ENCODE data around the gene SMIM7.

The SMIM7 gene

DNA sequence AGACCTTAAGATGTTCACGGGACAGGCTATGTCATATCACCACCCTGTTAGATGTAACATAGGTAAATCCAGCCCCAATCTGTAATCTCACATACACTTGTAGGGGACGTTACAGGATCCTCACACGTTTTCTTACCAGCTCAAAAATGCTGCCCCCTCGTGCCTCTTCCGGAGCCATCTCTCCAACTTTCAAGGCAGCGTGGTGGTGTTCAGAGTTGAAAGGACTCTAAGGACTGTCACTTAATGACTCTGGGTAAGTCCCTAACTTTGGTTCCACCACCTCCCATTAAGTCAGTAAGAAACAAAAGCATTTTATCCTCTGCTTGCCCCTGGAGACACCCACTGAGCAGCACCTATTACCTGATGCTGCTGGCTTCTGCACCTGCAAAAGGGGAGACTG lies 36.4 kb downstream of the SMIM7 start:
- no peak overlapping the region for H3K4me2 ChIP-seq
- peaks cover 88 to 93% (median 92%) of the 10 kb centered on the region in 11 experiments for H4K20me1 ChIP-seq
- TF ChIP-seq Cebpa-rat (IDR thresholded peaks at IDR 0.05), result no peak
- H3K9ac ChIP-seq, result peak overlapping the region in 2 of 11 experiments; percentile 15 to 42; a peak in 2 of 22 replicates
- peaks cover 26 to 64% (median 42%) of the 10 kb centered on the region in 11 experiments for H3K36me3 ChIP-seq
- no peak overlapping the region for H3K4me3 ChIP-seq
- no peaks in the 10 kb centered on the region for H3K9me3 ChIP-seq (replicated peaks in 1 of 11)
- no peak overlapping the region for H3K27ac ChIP-seq
- H3K27me3 ChIP-seq, result no peaks in the 10 kb centered on the region
- peaks cover 30 to 40% (median 36%) of the 10 kb centered on the region in 10 experiments for H3K4me1 ChIP-seq

DNA sequence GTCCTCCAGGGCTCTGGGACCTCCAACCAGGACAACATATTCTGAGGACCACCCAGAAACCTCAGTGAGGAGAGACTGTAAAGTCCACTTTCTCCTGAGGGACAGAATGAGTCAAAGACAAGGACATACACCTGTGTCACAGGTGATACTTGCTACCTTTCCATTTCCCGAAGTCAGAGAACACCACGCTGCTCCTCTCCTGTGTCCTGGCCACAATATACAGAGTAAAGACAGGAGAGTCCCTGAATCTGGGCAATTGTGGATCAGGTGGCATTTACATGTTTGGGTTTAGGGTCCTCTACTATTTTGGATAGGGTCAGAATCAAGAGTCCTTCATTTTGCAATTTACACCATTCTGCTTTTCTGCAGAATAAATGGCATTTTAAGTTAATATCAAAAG lies 36.9 kb downstream of the SMIM7 start:
- no peak overlapping the region for H3K4me3 ChIP-seq
- H3K4me1 ChIP-seq, result peaks cover 32 to 45% (median 41%) of the 10 kb centered on the region in 10 experiments
- H3K4me2 ChIP-seq, result no peak overlapping the region
- no peaks in the 10 kb centered on the region for H3K9me3 ChIP-seq (replicated peaks in 1 of 11)
- H3K27me3 ChIP-seq, result no peaks in the 10 kb centered on the region
- H3K27ac ChIP-seq, result no peak overlapping the region
- H4K20me1 ChIP-seq, result peaks cover 93 to 99% (median 97%) of the 10 kb centered on the region in 11 experiments
- TF ChIP-seq Cebpa-rat (IDR thresholded peaks at IDR 0.05), result no peak
- H3K9ac ChIP-seq, result peak overlapping the region in 1 of 11 experiments; percentile 15; a peak in 2 of 22 replicates
- H3K36me3 ChIP-seq, result peaks cover 26 to 69% (median 42%) of the 10 kb centered on the region in 11 experiments

DNA sequence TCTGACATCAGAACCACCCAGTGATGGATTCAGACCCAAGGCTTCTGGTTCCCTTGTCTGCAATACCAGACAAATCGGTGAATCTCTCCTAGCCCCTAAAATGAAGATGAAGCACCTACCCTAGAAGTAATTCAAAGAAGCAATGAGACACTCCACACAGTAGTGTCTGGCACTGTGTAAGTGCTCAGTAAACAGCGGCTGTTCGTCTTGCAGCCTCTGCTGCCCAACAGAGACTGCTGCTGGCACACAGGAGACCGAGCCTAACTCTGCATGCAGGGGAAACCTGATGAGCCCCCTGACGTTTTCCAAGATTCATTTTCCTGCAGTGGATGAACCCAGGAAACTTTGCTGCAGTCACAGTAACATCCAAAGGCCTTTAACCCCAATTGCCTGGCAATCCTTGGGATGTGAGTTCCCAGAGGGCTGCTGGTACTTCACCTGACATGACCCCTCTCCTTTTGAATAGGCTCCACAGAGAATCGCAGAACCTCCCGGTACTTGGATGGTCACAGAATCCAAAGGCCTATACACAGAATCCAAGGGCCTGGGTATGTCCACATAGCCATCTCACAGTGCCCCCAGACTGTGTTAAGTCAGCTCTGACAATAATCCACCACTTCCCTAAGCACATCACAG lies 38.7 kb downstream of the SMIM7 start:
- Histone ChIP-seq H3K4me3 (no peak overlapping the region), H4K20me1 (peaks cover 100% of the 10 kb centered on the region in 11 experiments), H3K4me1 (peaks cover 46 to 59% (median 54%) of the 10 kb centered on the region in 10 experiments), H3K4me2 (no peak overlapping the region), H3K9ac (peak overlapping the region in 3 of 11 experiments; percentile 1 to 12 (median 9); a peak in 3 of 22 replicates), H3K27me3 (no peaks in the 10 kb centered on the region), H3K36me3 (peaks cover 26 to 70% (median 45%) of the 10 kb centered on the region in 11 experiments), H3K27ac (no peak overlapping the region), H3K9me3 (replicated peaks in 1 of 11) (no peaks in the 10 kb centered on the region)
- TF ChIP-seq Cebpa-rat (IDR thresholded peaks at IDR 0.05), result no peak

DNA sequence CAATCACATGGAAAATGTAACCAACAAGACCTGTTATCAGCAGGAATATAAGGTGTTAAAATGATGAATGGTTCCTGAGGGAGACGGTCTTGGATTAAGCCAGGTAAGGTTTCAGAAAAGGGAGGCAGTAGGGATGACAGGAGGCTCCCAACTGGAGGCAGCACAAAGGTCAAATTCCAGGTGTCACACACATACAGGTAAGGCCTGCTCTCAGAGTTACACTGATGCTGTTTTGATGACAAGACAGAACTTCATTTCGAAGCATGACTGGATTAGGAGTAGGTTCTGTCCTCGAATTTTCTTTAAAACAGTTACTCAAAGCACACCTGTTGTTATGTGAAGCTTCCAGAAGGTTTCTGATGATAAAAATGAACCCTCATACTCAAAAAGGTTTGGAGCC lies 39.4 kb downstream of the SMIM7 start:
- no peak for TF ChIP-seq Cebpa-rat (IDR thresholded peaks at IDR 0.05)
- Histone ChIP-seq H3K36me3 (peaks cover 26 to 63% (median 40%) of the 10 kb centered on the region in 11 experiments), H3K27ac (no peak overlapping the region), H3K4me3 (no peak overlapping the region), H3K9me3 (replicated peaks in 1 of 11) (no peaks in the 10 kb centered on the region), H3K27me3 (no peaks in the 10 kb centered on the region), H3K9ac (peak overlapping the region in 1 of 11 experiments; percentile 41; a peak in 1 of 22 replicates), H3K4me1 (peaks cover 46 to 59% (median 54%) of the 10 kb centered on the region in 10 experiments), H3K4me2 (peak overlapping the region in 7 of 11 experiments; percentile 28 to 83 (median 52); a peak in 5 of 22 replicates), H4K20me1 (peaks cover 100% of the 10 kb centered on the region in 11 experiments)

DNA sequence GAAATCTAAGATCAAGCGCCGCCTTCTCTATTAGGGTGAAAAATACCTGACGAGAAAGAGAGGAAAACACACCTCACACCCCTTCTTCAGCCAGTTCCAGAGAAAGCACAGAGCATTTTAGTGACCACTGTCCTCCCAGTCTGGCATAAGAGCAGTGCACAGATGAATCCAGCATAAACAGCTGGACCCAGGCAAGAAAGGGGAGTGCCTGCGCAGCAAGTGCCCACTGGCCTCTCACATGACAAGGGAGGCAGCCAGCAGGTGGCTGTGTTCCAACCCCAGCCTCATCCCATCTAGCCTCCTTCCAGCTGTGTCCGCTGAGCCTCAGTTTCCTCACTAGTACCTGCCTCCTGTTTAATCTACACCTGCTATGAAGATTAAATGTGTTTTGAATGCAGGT lies 39.9 kb downstream of the SMIM7 start:
- H3K9ac ChIP-seq, result peak overlapping the region in 2 of 11 experiments; percentile 18 to 41; a peak in 2 of 22 replicates
- peaks cover 100% of the 10 kb centered on the region in 11 experiments for H4K20me1 ChIP-seq
- H3K9me3 ChIP-seq (replicated peaks in 1 of 11), result no peaks in the 10 kb centered on the region
- peaks cover 48 to 60% (median 57%) of the 10 kb centered on the region in 10 experiments for H3K4me1 ChIP-seq
- H3K4me2 ChIP-seq, result peak overlapping the region; percentile 4 to 83 (median 52); a peak in 17 of 22 replicates
- TF ChIP-seq Cebpa-rat (IDR thresholded peaks at IDR 0.05), result no peak
- H3K4me3 ChIP-seq, result no peak overlapping the region
- no peak overlapping the region for H3K27ac ChIP-seq
- H3K36me3 ChIP-seq, result peaks cover 20 to 57% (median 35%) of the 10 kb centered on the region in 11 experiments
- H3K27me3 ChIP-seq, result no peaks in the 10 kb centered on the region

DNA sequence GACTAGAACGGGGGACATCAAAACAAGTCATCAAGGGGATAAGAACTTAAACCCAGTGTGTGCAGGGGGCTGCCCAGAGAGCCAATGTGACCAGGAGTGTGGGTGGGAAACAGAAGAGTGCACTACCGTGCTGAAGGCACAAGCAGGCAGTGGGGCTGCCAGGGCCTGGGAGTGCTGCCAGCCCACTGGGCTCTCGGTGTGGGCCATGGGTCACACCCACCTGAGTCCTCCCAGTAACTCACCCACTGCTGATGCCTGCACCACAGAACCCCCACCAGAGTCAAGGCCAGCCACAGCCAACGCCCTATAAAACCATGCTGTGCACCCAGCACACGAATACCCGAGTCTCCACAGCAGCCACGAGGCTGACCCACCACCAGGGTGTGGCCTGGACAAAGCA lies 40.5 kb downstream of the SMIM7 start:
- Histone ChIP-seq H3K4me3 (no peak overlapping the region), H4K20me1 (peaks cover 100% of the 10 kb centered on the region in 11 experiments), H3K27ac (no peak overlapping the region), H3K9me3 (replicated peaks in 1 of 11) (no peaks in the 10 kb centered on the region), H3K27me3 (no peaks in the 10 kb centered on the region), H3K9ac (0 out of 22 replicates have a peak overlapping the region, but pooled peaks of 1 of the 11 experiments have one; percentile 41), H3K4me1 (peaks cover 54 to 66% (median 62%) of the 10 kb centered on the region in 10 experiments), H3K36me3 (peaks cover 15 to 51% (median 29%) of the 10 kb centered on the region in 11 experiments), H3K4me2 (peak overlapping the region in 10 of 11 experiments; percentile 4 to 83 (median 53); a peak in 17 of 22 replicates)
- TF ChIP-seq Cebpa-rat (IDR thresholded peaks at IDR 0.05), result no peak

DNA sequence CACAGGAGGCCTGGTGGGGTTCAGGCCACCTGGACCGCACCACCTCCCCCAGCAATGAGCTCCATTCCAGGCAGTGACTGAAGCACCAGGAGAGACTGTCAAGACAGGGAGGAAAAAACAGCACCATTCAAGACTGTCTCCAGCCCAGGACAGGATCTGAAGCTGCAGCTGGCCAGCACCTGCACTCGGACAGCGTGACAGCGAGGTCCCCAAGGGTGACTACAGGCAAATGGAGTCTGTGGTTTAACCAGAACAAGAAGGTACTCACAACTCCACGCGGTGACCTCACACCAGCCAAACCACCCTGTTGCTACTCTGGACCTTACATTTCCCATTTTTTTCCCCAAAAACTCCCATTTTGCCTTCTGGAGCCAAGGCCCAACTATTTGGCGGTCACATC lies 41.7 kb downstream of the SMIM7 start:
- TF ChIP-seq Cebpa-rat (IDR thresholded peaks at IDR 0.05), result no peak
- Histone ChIP-seq H3K27me3 (no peaks in the 10 kb centered on the region), H3K36me3 (peaks cover 2 to 39% (median 21%) of the 10 kb centered on the region in 11 experiments; a peak in 19 of 22 replicates), H3K27ac (0 out of 22 replicates have a peak overlapping the region, but pooled peaks of 1 of the 11 experiments have one; percentile 24), H3K4me3 (no peak overlapping the region), H3K4me1 (peaks cover 66 to 78% (median 74%) of the 10 kb centered on the region in 10 experiments), H3K4me2 (peak overlapping the region in 9 of 11 experiments; percentile 12 to 83 (median 54); a peak in 16 of 22 replicates), H4K20me1 (peaks cover 100% of the 10 kb centered on the region in 11 experiments), H3K9ac (no peak overlapping the region), H3K9me3 (replicated peaks in 1 of 11) (no peaks in the 10 kb centered on the region)

DNA sequence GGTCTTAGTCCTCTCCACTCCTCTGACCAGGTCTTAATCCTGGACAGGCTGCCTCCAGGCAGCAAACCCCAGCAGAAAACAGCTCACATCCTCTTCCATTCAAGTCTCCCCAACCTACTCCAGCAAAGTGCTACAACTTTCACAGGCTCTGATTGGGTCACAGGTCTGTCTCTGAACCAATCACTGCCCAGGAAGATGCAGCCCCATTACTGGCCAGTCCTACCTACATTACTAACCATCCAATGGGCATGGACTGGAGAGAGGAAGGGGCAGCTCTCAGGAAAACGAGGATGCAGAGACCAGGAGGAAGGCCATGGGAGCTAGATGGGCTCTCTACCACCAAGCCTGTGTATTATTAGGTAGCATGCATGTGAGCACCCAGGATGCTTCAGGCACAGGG lies 44.1 kb downstream of the SMIM7 start:
- H3K27ac ChIP-seq, result no peak overlapping the region
- no peak for TF ChIP-seq Cebpa-rat (IDR thresholded peaks at IDR 0.05)
- no peak overlapping the region for H3K4me3 ChIP-seq
- peaks cover 100% of the 10 kb centered on the region in 11 experiments for H4K20me1 ChIP-seq
- H3K36me3 ChIP-seq, result peaks cover 0 to 23% (median 9%) of the 10 kb centered on the region in 11 experiments; a peak in 9 of 22 replicates
- no peaks in the 10 kb centered on the region for H3K27me3 ChIP-seq
- no peak overlapping the region for H3K9ac ChIP-seq
- no peaks in the 10 kb centered on the region for H3K9me3 ChIP-seq (replicated peaks in 1 of 11)
- peaks cover 85 to 100% (median 98%) of the 10 kb centered on the region in 10 experiments for H3K4me1 ChIP-seq
- H3K4me2 ChIP-seq, result peak overlapping the region in 10 of 11 experiments; percentile 7 to 86 (median 78); a peak in 19 of 22 replicates

DNA sequence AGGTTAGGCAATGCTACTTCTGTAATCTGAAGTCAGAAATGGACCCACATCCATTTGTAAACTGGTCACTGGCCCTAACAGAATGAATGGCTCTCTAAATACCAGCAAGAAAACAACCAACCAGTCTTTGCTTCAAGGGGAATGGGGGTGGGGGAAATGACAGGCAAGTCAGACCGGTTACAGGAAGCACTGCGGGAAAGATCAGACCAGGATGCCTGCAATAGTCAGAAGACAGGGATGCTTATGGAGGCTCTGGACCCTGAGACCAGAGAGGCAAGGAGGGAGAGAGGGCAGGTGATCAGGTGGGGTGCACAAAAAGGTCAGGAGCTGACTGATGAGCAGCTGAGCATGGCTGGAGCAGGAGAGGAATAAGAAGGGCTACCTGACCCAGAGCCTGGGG lies 45.0 kb downstream of the SMIM7 start:
- H3K36me3 ChIP-seq, result peaks cover 0 to 16% (median 2%) of the 10 kb centered on the region in 11 experiments; a peak in 7 of 22 replicates
- peak overlapping the region in 2 of 11 experiments; percentile 4 to 15; a peak in 1 of 22 replicates for H3K9ac ChIP-seq
- H3K4me1 ChIP-seq, result peaks cover 79 to 100% (median 99%) of the 10 kb centered on the region in 10 experiments
- no peak for TF ChIP-seq Cebpa-rat (IDR thresholded peaks at IDR 0.05)
- peak overlapping the region; percentile 25 to 86 (median 79) for H3K4me2 ChIP-seq
- no peaks in the 10 kb centered on the region for H3K27me3 ChIP-seq
- no peaks in the 10 kb centered on the region for H3K9me3 ChIP-seq (replicated peaks in 1 of 11)
- H3K27ac ChIP-seq, result peak overlapping the region in 4 of 11 experiments; percentile 8 to 25 (median 14); a peak in 5 of 22 replicates
- no peak overlapping the region for H3K4me3 ChIP-seq
- H4K20me1 ChIP-seq, result peaks cover 100% of the 10 kb centered on the region in 11 experiments

Measured in BLaER1 treated with 17β-estradiol and CSF1 and Interleukin-3, amounts not matched to agents 10 nM and 100 nM (cell line).